ENCODE data around the gene CPNE5. TPM values are rescaled to one million over a fixed set of nuclear protein-coding genes. Genes with fewer than 3 reads are reported as not detected.

CPNE5 gene
- total and polyA plus RNA-seq, 7 donors = 0.03 to 1.7 (median 0.41) TPM

DNA sequence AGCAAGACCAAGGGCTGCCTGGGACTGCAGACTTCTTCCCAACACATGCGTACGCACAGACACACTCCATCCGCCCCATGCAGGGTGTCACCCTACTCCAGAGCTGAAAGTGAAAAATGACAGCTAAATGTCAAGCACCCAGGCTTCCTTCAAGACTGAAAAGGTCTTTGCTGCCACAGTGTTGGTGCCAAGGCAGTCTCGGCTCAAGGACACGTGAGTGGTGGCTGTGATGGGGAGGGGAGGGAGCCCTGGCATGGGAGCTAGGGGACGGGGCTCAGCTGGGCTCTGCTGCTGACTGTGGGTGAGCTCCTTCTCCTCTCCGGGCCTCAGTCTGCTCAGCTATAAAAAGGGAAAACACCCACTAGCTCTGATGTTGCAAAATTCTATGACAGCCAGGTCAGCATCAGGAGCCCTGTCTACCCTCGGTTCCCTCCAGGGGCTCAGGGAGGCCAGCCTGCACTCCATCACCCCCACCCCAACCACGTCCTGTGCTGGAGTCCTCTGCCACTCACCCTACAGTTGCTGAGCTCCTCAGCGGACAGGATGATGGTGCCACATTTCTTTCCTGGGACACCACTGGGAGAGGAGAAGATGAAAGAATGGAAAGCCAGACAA lies 47.6 kb downstream of the CPNE5 start:
- Histone ChIP-seq H3K36me3 (ENCODE audit: insufficient read depth in 1 of 2, low read depth in 1 of 2) (no peaks in the 10 kb centered on the region), H3K4me1 (no peaks in the 10 kb centered on the region), H3K27ac (no peak overlapping the region), H3K4me3 (no peak overlapping the region), H3K27me3 (ENCODE audit: insufficient read depth in 3 of 3, low read length in 2 of 3) (peaks cover 0 to 4% (median 0%) of the 10 kb centered on the region in 3 donors), H3K9me3 (no peaks in the 10 kb centered on the region)
- intact Hi-C loops (cut with DNase I) = no loop called here
- no peak for DNase-seq
- WGBS, 3 donors = 72 to 82% (median 73%) methylated on average over 10 of the region's 10 CpGs
- no peak for ATAC-seq
- TF ChIP-seq, protein P1, sequence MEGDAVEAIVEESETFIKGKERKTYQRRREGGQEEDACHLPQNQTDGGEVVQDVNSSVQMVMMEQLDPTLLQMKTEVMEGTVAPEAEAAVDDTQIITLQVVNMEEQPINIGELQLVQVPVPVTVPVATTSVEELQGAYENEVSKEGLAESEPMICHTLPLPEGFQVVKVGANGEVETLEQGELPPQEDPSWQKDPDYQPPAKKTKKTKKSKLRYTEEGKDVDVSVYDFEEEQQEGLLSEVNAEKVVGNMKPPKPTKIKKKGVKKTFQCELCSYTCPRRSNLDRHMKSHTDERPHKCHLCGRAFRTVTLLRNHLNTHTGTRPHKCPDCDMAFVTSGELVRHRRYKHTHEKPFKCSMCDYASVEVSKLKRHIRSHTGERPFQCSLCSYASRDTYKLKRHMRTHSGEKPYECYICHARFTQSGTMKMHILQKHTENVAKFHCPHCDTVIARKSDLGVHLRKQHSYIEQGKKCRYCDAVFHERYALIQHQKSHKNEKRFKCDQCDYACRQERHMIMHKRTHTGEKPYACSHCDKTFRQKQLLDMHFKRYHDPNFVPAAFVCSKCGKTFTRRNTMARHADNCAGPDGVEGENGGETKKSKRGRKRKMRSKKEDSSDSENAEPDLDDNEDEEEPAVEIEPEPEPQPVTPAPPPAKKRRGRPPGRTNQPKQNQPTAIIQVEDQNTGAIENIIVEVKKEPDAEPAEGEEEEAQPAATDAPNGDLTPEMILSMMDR (IDR thresholded peaks at IDR 0.05) = no peak

DNA sequence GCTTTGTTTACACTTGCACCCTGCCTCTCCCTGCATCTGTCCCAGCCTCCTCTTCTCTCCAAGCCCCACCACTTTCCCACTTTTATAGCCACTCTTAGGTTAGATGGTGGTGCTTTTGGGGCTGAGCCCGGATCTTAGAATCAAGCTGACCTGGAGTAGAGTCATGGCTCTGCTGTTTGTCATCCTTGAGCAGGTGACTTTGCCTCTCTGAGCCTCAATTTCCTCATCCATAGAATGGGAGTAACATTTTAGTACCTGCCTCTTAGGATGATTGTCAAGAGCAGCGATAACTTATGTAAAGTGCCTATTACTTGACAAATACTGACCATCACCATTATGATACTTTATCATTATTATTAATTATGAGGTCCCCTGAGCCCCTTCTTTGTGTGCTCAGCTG lies 48.2 kb downstream of the CPNE5 start:
- intact Hi-C loops (cut with DNase I) = no loop called here

DNA sequence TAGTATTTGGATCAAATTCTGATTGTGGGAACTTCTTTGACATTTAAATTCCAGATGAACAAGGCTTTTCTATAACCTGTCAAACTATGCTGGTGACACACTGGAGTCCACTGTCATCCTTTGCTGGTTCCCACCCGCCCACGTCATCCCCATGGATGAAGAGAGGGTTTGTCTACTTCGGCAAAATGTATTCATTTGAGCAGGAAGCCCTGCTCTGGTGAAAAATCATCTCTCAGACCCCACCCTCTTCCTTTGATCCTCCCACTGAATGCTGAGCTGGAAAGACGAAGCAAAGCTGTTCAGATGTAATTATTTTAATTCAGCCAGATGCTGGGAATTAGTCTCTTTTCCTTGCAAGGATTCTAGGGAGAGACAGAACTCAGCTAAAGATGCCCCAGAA lies 50.5 kb downstream of the CPNE5 start:
- Histone ChIP-seq H3K36me3 (ENCODE audit: insufficient read depth in 1 of 2, low read depth in 1 of 2) (no peaks in the 10 kb centered on the region), H3K27ac (no peak overlapping the region), H3K4me1 (no peaks in the 10 kb centered on the region), H3K9me3 (no peaks in the 10 kb centered on the region), H3K27me3 (ENCODE audit: insufficient read depth in 3 of 3, low read length in 2 of 3) (no peaks in the 10 kb centered on the region), H3K4me3 (no peak overlapping the region)
- ATAC-seq (no peak), DNase-seq (no peak)
- TF ChIP-seq, protein P1 (IDR thresholded peaks at IDR 0.05) = no peak
- intact Hi-C loops (cut with DNase I) = no loop called here
- 53 to 56% (median 55%) methylated on average over 4 of the region's 4 CpGs for WGBS, 3 donors

More for the DNA sequence above, 48.2 kb downstream of the CPNE5 start:
- WGBS, 3 donors = 87 to 95% (median 93%) methylated on average over 2 of the region's 2 CpGs
- Histone ChIP-seq H3K27ac (no peak overlapping the region), H3K27me3 (ENCODE audit: insufficient read depth in 3 of 3, low read length in 2 of 3) (peaks cover 0 to 4% (median 0%) of the 10 kb centered on the region in 3 donors), H3K4me3 (no peak overlapping the region), H3K4me1 (no peaks in the 10 kb centered on the region), H3K36me3 (ENCODE audit: insufficient read depth in 1 of 2, low read depth in 1 of 2) (no peaks in the 10 kb centered on the region), H3K9me3 (no peaks in the 10 kb centered on the region)
- TF ChIP-seq, protein P1 (IDR thresholded peaks at IDR 0.05) = no peak
- DNase-seq (no peak), ATAC-seq (no peak)

DNA sequence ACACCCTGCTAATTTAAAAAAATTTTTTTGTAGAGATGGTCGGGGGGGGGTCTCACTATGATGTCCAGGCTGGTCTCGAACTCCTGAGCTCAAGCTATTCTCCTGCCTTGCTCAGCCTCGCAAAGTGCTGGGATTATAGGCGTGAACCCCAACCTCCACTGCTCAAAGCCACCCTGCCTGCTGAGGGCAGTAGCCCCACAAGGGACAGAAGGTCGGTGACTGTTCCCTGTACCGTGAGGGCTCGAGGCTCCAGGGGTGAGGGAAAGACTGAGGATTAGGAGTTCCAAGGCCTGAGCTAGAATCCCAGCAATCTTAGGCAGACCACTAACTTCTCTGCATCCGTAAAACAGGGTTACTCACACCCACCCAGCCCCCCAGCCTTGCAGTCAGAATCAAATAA lies 51.1 kb downstream of the CPNE5 start:
- no peak overlapping the region for H3K27ac ChIP-seq
- no peaks in the 10 kb centered on the region for H3K9me3 ChIP-seq
- no peak overlapping the region for H3K4me3 ChIP-seq
- no peaks in the 10 kb centered on the region for H3K27me3 ChIP-seq (ENCODE audit: insufficient read depth in 3 of 3, low read length in 2 of 3)
- TF ChIP-seq, protein P1 (IDR thresholded peaks at IDR 0.05) = no peak
- DNase-seq (no peak), ATAC-seq (no peak)
- 93 to 95% (median 94%) methylated on average over 8 of the region's 8 CpGs for WGBS, 3 donors
- no peaks in the 10 kb centered on the region for H3K4me1 ChIP-seq
- intact Hi-C loops (cut with DNase I) = no loop called here
- H3K36me3 ChIP-seq (ENCODE audit: insufficient read depth in 1 of 2, low read depth in 1 of 2) = no peaks in the 10 kb centered on the region

DNA sequence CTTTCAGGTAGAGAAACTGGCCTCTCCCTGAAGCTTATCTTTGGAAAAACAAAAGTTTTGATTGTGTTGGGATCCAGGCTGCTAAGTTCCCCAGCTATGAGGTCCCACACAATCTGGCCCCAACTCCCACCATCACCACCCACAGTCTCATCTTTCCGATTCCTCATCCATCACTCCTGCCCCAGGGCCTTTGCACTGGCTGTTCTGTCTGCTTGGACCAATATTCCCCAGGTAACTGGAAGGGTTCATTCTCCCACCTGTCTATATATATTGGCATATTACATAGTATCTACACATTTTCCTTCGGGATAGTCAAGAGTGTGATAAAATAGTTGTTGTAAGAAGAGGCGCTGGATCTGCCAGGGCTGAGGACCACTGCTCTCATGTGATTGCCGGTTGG lies 52.0 kb downstream of the CPNE5 start:
- H3K9me3 ChIP-seq = no peaks in the 10 kb centered on the region
- intact Hi-C loops (cut with DNase I) = no loop called here
- DNase-seq (no peak), ATAC-seq (no peak)
- TF ChIP-seq, protein P1 (IDR thresholded peaks at IDR 0.05) = no peak
- no peak overlapping the region for H3K4me3 ChIP-seq
- H3K36me3 ChIP-seq (ENCODE audit: insufficient read depth in 1 of 2, low read depth in 1 of 2) = no peaks in the 10 kb centered on the region
- no peaks in the 10 kb centered on the region for H3K4me1 ChIP-seq
- H3K27ac ChIP-seq = no peak overlapping the region
- 96 to 98% (median 97%) methylated on average over 4 of the region's 4 CpGs for WGBS, 3 donors
- H3K27me3 ChIP-seq (ENCODE audit: insufficient read depth in 3 of 3, low read length in 2 of 3) = no peaks in the 10 kb centered on the region

All from psoas muscle (tissue), 8 donors.